Erythroblast (primary cell): ENCODE results near the gene IVD.

Source experiments
- DNase-seq, 2 experiments: peaks; one replicate each; lab custom pipeline; 2025; lab: John Stamatoyannopoulos, UW
- GATA1 ChIP-seq: IDR thresholded peaks from 2 replicates; pipeline ENCODE4 v1.6.1; 2011; ENCODE audit warnings: low read depth, mild to moderate bottlenecking, control low read depth, low read length, moderate library complexity
- POLR2A ChIP-seq: IDR thresholded peaks from 2 replicates; pipeline ENCODE4 v1.6.1; 2011; ENCODE audit warnings: mild to moderate bottlenecking, low read length

IVD gene

DNA sequence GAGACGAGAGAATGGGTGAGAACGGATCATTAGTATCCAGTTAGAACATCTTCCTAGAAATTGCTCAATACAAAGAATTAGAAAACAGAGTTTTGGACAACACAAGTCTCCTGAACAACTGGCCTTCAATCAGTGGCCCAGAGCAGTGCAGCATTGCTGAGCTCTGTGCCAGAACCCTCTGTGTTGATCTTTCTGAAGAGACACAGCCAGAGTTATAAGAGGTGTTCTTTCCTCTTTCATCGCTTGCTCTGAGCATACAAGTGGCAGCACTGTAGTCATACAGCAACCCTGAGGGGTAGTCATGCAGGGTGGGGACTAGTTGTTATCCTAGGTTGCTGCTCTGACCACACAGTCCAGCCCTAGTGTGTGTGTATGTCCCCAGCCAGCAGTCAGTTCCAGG lies 19.1 kb upstream of the IVD start:
- no peak for TF ChIP-seq GATA1
- TF ChIP-seq POLR2A = no peak
- DNase-seq = no peak

DNA sequence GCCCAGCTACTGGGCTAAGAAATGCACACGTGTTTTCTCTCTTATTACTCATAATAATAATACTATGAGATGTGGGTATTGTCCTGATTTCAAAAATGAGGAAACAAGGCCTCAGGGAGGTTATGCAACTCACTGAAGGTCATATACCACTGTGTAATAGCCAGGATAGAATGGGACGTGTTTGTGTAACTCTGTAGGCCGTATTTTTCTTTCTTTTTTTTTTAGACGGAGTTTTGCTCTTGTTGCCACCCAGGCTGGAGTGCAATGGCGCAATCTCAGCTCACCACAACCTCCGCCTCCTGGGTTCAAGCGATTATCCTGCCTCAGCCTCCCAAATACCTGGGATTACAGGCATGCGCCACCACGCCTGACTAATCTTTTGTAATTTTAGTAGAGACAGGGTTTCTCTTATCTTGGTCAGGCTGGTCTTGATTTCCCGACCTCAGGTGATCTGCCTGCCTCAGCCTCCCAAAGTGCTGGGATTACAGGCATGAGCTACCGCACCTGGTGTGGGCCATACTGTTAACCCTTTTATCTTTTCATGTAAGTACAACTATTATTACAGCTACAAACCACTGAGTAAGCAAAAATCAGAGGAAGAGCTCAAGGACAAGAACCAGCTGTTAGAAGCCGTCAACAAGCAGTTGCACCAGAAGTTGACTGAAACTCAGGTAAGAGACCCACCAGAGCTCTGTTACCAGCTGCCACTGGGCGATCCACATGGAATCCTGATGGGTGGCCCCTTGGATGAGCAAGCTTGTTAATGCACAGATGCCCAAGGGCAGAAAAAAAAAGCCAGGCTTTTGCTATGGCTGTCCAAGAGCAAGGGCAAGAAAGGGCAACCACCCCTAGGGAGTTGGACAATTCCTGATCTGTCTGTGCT lies 16.4 kb upstream of the IVD start:
- no peak for TF ChIP-seq POLR2A
- TF ChIP-seq GATA1 = no peak
- no peak for DNase-seq

DNA sequence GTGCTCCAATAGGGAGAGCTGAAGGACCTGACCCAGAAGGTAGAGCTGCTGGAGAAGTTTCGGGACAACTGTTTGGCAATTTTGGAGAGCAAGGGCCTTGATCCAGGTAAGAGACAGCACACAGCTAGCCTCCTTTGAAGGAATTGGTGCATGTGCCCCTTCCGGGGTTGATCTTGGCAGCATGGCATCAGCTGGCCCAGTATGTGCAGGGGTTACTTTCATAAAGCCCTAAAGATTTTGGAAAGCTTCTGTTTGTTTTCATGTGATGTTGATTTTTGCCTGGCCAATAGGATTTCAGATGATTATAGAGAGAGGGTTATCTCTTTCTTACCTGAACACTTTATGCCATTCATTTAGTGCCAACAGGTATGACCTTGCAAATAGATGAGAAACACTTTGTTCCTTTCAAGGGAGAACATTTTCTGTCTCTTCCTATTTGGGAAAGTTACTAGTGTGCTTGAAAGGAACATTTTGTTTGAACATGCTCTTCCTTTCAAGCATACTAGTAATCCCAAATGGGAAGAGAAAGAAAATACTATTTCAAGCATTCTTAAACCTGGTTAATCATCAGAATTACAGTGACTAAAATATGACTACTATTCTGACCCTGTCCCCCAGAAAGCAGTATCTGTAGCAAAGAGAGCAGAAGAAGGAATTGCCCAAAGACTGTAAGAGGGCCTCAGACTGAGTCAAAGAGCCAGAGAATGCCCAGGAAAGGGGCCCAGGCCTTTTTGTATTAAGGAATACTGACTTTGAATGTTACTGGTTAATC lies 15.6 kb upstream of the IVD start:
- DNase-seq = no peak
- TF ChIP-seq POLR2A (no peak), GATA1 (no peak)

DNA sequence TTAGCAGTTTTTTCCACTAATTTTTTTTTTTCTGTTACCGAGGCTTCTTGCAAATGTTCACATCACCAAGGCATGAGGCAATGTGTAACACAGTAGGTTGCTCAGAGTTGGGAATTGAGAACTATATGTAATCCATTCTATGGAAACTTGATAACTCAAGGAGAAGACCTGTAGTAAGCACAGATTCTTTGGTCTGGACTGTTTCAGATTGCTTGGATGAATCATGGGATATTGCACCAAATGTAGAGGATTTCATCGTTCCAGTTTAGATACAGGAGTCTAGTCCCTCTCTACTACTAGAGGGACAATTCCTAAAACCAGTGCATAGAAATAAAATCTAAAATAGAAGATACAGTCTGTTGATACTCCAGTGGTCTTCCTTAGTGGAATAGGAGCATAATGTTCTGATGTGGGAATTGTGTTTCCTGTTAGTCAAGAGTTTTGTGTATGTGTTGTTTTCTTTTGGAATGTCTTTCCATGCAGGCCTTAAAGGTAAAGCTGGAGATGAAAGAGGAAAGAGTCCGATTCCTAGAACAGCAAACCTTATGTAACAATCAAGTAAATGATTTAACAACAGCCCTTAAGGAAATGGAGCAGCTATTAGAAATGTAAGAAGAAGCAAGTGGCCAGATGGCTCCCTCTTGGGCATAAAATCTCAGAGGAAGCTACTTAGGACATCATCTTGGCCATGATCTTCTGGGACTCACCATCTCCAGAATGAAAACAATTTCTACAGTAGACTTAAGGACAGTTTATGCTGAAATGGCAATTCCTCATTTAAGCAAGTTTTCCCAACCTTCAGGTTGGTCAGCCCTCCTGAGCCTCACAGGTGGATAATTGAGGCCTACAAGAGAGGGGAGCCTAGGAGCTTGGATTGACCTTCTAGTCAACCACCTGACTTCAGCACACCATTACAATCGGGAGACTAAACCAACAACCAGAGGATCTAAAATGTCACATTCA lies 12.3 kb upstream of the IVD start:
- TF ChIP-seq POLR2A (no peak), GATA1 (no peak)

DNA sequence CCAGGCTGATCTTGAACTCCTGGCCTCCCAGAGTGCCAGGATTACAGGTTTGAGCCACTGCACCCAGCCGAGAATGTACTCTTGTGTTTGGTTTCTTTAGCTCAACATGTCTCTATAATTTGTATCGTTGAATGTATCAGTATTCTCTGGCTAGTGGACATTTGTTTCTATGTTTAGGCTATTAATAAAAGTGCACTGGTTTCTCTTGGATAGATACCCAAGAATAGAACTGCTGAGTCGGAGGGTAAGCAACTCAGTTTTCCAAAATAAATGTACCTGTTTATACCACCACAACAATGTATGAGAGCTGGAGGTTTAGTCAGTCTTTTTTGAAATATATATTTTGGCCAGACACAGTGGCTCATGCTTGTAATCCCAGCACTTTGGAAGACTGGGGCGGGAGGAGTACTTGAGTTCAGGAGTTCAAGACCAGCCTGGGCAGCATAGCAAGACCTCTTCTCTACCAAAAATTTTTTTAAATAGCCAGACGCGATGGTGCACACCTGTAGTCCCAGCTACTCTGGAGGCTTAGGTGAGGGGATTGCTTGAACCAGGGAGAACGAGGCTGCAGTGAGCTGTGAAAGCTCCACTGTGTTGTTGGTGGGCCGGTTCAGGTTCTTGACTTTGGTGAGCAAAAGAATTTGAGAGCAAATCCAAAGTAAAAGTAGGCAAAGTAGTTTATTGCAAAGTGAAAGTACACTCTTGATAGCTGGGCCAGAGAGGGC lies 7.7 kb upstream of the IVD start:
- DNase-seq = no peak
- TF ChIP-seq POLR2A = no peak
- no peak for TF ChIP-seq GATA1

More for the DNA sequence above, 12.3 kb upstream of the IVD start:
- DNase-seq = no peak

DNA sequence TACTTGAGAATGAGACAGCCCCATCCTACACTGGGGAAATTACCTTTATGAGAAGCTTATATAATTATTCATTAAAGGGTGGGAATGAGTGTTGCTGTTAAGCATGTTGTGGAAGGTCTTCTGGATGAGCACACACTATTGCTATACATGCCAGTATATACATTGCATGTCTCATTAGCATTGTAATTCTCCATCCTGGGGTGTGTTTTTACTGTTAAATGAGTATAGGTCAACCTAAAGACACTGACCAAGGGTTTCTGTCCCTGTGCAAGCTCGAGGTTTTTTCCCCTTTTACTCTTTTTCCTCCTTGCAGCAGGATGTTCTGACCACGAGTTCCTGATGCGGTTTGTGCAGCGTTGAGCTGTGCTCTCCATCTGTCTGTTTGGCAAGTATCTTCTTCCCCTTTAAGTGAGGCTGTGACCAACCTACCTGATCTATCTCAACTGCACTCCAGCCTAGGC lies 7.2 kb upstream of the IVD start:
- TF ChIP-seq POLR2A (no peak), GATA1 (no peak)
- peak in 1 of 2 experiments; percentile 19 for DNase-seq

DNA sequence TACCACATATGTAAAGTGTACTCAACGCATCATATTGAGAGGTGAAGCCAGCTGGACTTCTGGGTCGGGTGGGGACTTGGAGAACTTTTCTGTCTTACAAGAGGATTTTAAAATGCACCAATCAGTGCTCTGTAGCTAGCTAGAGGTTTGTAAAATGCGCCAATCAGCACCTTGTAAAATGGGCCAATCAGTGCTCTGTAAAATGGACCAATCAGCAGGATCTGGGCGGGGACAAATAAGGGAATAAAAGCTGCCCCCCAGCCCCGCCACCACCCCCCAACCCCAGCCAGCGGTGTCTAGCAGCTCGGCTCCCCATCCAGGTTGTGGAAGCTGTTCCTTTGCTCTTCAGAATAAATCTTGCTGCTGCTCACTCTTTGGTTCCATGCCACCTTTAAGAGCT lies 6.2 kb upstream of the IVD start:
- DNase-seq = peak in 1 of 2 experiments; percentile 31
- TF ChIP-seq POLR2A (no peak), GATA1 (no peak)

DNA sequence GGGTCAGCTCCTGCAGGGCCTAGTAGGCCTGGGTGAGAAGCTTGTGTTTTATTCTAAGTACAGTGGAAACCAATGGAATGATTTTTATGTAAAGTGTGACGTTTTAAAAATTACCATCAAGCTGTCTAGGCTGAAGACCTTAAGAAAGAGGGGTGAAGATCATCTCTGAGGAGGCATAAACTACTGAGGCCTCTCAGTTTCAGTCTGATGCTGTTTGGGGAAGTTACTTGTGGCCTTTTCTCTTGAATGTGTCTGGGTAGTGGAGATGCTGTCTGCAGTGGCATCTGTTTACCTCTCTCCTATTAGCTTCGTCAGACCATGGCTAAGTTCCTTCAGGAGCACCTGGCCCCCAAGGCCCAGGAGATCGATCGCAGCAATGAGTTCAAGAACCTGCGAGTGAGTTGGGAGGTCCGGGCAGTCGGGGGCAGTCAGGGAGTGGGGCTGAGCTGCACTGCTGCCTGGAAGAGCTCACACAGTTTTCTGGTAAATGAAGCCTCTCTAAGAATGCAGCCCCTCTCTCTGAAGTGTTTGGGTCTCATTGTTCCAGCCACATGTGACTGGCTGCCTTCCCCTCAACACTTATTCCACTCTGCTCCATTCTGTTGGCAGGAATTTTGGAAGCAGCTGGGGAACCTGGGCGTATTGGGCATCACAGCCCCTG lies 1.9 kb downstream of the IVD start:
- TF ChIP-seq POLR2A = no peak
- TF ChIP-seq GATA1 = no peak
- DNase-seq = no peak

DNA sequence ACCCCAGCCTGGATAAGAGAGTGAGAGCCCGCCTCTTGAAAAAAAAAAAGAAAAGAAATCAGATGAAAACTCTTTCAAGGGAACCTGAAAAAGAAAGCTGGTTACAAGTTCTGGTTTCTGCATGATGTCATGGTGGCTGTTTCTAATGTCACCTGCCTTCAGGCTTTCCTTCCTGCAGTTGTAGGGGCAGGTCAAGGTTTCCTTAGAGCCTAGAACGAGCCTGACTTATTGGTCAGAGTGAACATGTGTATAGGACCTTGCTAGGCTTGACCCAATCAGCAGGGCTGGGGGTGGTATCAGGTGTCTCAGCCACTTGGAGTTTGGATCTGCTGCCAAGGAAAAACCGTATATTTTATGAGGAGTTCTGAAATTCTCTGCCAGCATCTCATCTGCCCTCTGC lies 3.8 kb downstream of the IVD start:
- DNase-seq = no peak
- TF ChIP-seq GATA1 = no peak
- TF ChIP-seq POLR2A = no peak

DNA sequence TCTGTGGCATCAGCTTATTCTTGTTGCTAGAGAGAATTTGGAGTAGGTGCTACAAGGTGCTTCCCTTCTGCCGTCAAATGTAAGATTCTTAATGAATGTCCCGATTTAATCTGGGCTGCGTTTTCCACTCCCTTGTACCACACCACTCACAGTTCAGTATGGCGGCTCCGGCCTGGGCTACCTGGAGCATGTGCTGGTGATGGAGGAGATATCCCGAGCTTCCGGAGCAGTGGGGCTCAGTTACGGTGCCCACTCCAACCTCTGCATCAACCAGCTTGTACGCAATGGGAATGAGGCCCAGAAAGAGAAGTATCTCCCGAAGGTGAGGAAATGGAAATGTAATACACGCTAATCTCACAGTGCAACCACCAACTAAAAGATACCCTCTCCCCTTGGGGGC lies 4.9 kb downstream of the IVD start:
- no peak for DNase-seq
- TF ChIP-seq GATA1 = no peak
- no peak for TF ChIP-seq POLR2A

DNA sequence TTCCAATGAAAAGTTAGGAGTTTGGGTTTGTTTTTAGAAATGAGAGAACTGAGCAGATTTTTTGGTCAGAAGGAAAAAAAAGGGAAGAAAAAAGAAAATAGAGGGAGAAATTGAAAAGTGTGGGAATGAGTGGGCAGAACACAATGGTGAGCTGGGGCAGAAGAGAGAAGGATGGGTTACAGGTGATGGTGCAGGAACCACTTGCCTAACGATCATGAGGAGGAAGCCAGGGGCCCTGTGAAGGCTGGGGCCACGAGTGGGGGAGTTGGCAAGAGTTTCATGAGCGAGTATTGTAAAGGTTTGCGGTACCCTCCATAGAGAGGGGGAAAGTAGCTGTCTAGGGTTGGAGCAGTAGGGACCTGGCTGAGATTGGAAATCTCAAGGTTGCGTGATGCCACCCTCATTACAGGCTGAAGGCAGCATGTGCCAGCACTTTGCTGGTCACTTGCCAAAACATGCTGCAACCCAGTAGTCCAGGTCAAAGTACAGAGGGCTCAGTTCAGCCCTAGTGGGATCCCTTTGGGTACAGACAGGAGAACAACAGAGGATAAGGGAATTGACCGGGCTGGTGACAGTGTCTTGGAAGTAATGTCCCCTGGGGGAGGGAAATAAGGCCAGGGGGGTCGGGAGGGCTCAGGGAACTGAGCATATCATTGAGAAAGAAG lies 6.6 kb downstream of the IVD start:
- no peak for TF ChIP-seq POLR2A

DNA sequence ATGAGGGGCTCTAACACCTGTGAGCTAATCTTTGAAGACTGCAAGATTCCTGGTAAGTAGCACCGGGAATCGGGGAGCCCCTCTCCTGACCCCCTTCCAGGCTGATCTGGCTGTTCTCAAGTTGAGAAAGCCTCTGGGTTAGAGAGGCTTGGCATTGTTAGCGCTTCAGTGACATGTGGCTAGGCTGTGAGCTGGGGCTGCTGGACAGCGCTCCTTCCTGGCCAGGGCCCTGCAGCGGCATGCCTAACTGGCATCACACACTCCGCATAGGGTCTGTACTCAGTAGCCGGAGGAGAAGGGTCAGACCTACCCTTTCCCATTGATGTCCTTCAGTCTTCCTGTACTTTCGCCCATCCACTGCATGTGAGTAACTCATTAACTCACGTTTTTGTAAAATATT lies 7.4 kb downstream of the IVD start:
- no peak for DNase-seq
- TF ChIP-seq POLR2A (no peak), GATA1 (no peak)

More for the DNA sequence above, 6.6 kb downstream of the IVD start:
- peak in 1 of 2 experiments; percentile 21 for DNase-seq
